ENCODE data around the gene PEDS1. TPM values are rescaled to one million over a fixed set of nuclear protein-coding genes. Genes with fewer than 3 reads are reported as not detected.
A peak's percentile ranks its signal among the peaks of the same experiment; 100 is the strongest.

Gene PEDS1
- total and polyA plus RNA-seq, 2 experiments from 2014 or later, result 53.9 to 55.7 TPM

DNA sequence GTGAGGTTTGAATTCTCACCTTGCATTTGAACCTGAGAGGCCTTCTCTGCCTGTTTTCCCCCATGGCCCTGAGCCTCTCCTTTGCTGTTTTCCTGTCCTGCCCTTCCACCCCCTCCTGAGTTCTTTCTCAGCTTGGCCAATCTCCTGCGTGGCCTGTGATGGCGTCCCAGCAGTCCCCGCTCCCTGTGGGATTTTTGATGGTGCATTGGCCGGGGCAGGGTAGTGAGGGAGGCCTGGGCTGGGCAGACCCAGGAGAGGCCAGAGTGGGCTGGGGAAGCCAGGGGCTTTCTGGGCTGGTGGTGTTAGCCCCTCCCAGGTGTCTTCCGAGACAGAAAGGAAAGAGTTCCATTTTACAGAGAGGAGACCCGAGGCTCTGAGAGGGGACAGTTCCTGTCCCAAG is 43.4 kb upstream of the PEDS1 start:
- H3K4me3 ChIP-seq, result no peak overlapping the region
- 82 to 87% methylated on average over 6 of the region's 6 CpGs for WGBS, 2 experiments (ENCODE audit: low coverage in 1 of 2, low lambda C conversion rate in 2 of 2, missing lambda C conversion rate in 2 of 2)
- peaks cover 12% of the 10 kb centered on the region for H3K4me1 ChIP-seq (ENCODE audit: insufficient read depth)
- no peak overlapping the region for H3K9ac ChIP-seq
- H3K4me2 ChIP-seq (ENCODE audit: unreplicated experiment), result no peak overlapping the region
- TF ChIP-seq EZH2 (IDR thresholded peaks at IDR 0.05; ENCODE audit: insufficient read depth, poor library complexity, severe bottlenecking) (no peak), EZH2phosphoT487 (IDR thresholded peaks at IDR 0.05; ENCODE audit: insufficient read depth, low read depth) (no peak)
- H3K27ac ChIP-seq, result no peak overlapping the region
- peaks cover 35% of the 10 kb centered on the region for H3K79me2 ChIP-seq (ENCODE audit: insufficient read depth)
- peaks cover 31% of the 10 kb centered on the region; the same call in 1 of the 2 replicates for H3K36me3 ChIP-seq (ENCODE audit: low read depth)
- H3F3A ChIP-seq (ENCODE audit: insufficient read depth), result peaks cover 44% of the 10 kb centered on the region
- no peaks in the 10 kb centered on the region for H3K9me2 ChIP-seq (ENCODE audit: insufficient read depth)
- in situ Hi-C loops (cut with MboI), result loop anchor here (25.0 kb wide), 1 partner anchor 540 kb away; the partner anchor contains the start of gene PARD6B
- H2AFZ ChIP-seq, result no peak overlapping the region
- no peaks in the 10 kb centered on the region for H3K27me3 ChIP-seq (replicated peaks; ENCODE audit: insufficient read depth)
- H4K20me1 ChIP-seq (ENCODE audit: insufficient read depth), result no peaks in the 10 kb centered on the region
- DNase-seq, result no peak
- no peaks in the 10 kb centered on the region for H3K9me3 ChIP-seq (ENCODE audit: low read depth)

DNA sequence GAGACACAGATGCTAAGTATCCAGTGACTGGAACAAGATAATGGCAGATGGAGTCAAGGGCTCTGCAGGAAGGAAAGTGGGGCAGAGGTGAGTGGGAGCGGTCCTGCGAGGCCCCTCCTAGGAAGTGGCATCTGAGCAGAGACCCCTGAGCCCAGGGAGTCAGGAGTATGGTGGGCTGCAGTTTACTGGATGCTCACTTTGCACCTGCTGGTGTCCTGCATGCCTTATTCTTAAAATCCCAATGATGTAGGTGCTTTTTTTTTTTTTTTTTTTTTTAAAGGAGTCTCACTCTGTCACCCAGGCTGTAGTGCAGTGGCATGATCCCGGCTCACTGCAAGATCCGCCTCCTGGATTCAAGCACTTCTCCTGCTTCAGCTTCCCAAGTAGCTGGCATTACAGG is 42.7 kb upstream of the PEDS1 start:
- peaks cover 31% of the 10 kb centered on the region; the same call in 1 of the 2 replicates for H3K36me3 ChIP-seq (ENCODE audit: low read depth)
- no peak overlapping the region for H3K27ac ChIP-seq
- H3K9me3 ChIP-seq (ENCODE audit: low read depth), result no peaks in the 10 kb centered on the region
- DNase-seq, result no peak
- H3K4me2 ChIP-seq (ENCODE audit: unreplicated experiment), result no peak overlapping the region
- WGBS, 2 experiments (ENCODE audit: low coverage in 1 of 2, low lambda C conversion rate in 2 of 2, missing lambda C conversion rate in 2 of 2), result 84 to 88% methylated on average over 4 of the region's 4 CpGs
- H2AFZ ChIP-seq, result no peak overlapping the region
- in situ Hi-C loops (cut with MboI), result loop anchor here (25.0 kb wide), 1 partner anchor 541 kb away; the partner anchor contains the start of gene PARD6B
- no peak overlapping the region for H3K4me3 ChIP-seq
- no peaks in the 10 kb centered on the region for H3K9me2 ChIP-seq (ENCODE audit: insufficient read depth)
- peaks cover 39% of the 10 kb centered on the region for H3K79me2 ChIP-seq (ENCODE audit: insufficient read depth)
- H3F3A ChIP-seq (ENCODE audit: insufficient read depth), result peaks cover 44% of the 10 kb centered on the region
- H3K9ac ChIP-seq, result no peak overlapping the region
- H3K27me3 ChIP-seq (replicated peaks; ENCODE audit: insufficient read depth), result no peaks in the 10 kb centered on the region
- TF ChIP-seq EZH2 (IDR thresholded peaks at IDR 0.05; ENCODE audit: insufficient read depth, poor library complexity, severe bottlenecking) (no peak), EZH2phosphoT487 (IDR thresholded peaks at IDR 0.05; ENCODE audit: insufficient read depth, low read depth) (no peak)
- H4K20me1 ChIP-seq (ENCODE audit: insufficient read depth), result no peaks in the 10 kb centered on the region
- H3K4me1 ChIP-seq (ENCODE audit: insufficient read depth), result peaks cover 12% of the 10 kb centered on the region

DNA sequence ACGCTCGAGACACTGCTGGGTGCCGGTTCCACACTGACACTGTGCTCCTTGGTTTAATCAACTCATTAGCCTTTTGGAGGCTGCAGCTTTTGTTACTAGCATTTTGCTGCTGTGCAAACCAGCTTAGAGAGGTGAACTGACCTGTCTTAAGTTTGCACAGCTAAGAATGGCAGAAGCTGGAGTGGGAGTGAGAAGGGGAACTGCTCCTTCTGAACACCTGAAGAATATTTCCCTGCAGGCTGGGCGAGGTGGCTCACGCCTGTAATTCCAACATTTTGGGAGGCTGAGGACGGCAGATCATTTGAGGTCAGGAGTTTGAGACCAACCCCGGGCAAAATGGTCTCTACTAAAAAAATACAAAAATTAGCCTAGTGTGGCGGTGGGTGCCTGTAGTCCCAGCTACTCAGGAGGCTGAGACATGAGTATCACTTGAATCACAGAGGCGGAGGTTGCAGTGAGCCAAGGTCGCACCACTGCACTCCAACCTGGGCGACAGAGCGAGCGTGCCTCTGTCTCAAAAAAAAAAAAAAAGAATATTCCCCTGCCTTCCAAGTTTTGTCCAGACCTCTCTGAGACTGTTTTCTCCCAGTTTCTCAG is 42.1 kb upstream of the PEDS1 start:
- in situ Hi-C loops (cut with MboI), result loop anchor here (25.0 kb wide), 1 partner anchor 542 kb away; the partner anchor contains the start of gene PARD6B

DNA sequence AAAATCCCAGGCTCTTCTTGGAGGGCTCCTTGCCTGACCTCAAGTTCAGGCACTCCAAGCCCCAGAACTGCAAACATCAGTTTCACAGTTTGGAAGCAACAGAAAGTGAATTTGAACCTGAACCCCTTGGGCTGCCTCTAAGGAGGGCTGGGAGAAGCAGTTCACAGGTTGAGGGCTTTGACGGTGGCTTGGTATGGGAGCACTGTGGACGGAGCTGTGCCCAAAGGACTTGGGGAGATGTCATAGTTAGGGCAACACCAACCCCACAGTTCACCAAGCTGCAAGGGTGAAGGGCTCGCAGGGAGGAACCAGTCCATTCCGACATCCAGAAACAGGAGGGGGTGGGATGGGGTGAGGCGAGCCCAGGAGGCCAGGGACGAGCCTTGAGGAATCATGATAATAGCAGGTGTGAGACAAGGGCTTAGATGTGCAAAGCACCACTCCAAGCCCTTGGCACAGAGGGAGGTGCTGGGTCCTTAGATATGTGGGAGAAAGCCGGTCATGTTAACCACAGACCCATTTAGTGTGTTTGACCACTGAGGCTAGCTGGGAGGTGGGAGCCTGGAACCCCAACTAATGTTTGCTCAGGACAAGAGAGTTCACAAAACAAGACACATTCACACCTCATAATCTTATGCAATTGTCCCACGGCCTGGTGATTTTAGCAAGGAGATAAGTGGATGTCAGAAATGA is 41.5 kb upstream of the PEDS1 start:
- Histone ChIP-seq H3K27ac (peak overlapping the region; percentile 98), H3K9me2 (ENCODE audit: insufficient read depth) (no peaks in the 10 kb centered on the region), H2AFZ (no peak overlapping the region), H3F3A (ENCODE audit: insufficient read depth) (peaks cover 44% of the 10 kb centered on the region), H3K4me3 (peak overlapping the region; percentile 92), H4K20me1 (ENCODE audit: insufficient read depth) (no peaks in the 10 kb centered on the region), H3K9me3 (ENCODE audit: low read depth) (no peaks in the 10 kb centered on the region), H3K4me1 (ENCODE audit: insufficient read depth) (peaks cover 12% of the 10 kb centered on the region), H3K9ac (peak overlapping the region; percentile 99), H3K36me3 (ENCODE audit: low read depth) (peaks cover 31% of the 10 kb centered on the region; the same call in 1 of the 2 replicates), H3K27me3 (replicated peaks; ENCODE audit: insufficient read depth) (no peaks in the 10 kb centered on the region), H3K79me2 (ENCODE audit: insufficient read depth) (peaks cover 39% of the 10 kb centered on the region), H3K4me2 (ENCODE audit: unreplicated experiment) (peak overlapping the region; percentile 99)
- 73 to 75% methylated on average over 8 of the region's 8 CpGs for WGBS, 2 experiments (ENCODE audit: low coverage in 1 of 2, low lambda C conversion rate in 2 of 2, missing lambda C conversion rate in 2 of 2)
- DNase-seq, result no peak
- in situ Hi-C loops (cut with MboI), result loop anchor here (25.0 kb wide), 1 partner anchor 542 kb away; the partner anchor contains the start of gene PARD6B
- TF ChIP-seq EZH2 (IDR thresholded peaks at IDR 0.05; ENCODE audit: insufficient read depth, poor library complexity, severe bottlenecking) (no peak), EZH2phosphoT487 (IDR thresholded peaks at IDR 0.05; ENCODE audit: insufficient read depth, low read depth) (no peak)

More for the DNA sequence above, 42.1 kb upstream of the PEDS1 start:
- Histone ChIP-seq H3K36me3 (ENCODE audit: low read depth) (peaks cover 31% of the 10 kb centered on the region; the same call in 1 of the 2 replicates), H3K9me3 (ENCODE audit: low read depth) (no peaks in the 10 kb centered on the region), H3K27me3 (replicated peaks; ENCODE audit: insufficient read depth) (no peaks in the 10 kb centered on the region), H4K20me1 (ENCODE audit: insufficient read depth) (no peaks in the 10 kb centered on the region), H3K4me3 (no peak overlapping the region), H2AFZ (no peak overlapping the region), H3K4me2 (ENCODE audit: unreplicated experiment) (no peak overlapping the region), H3F3A (ENCODE audit: insufficient read depth) (peaks cover 44% of the 10 kb centered on the region), H3K4me1 (ENCODE audit: insufficient read depth) (peaks cover 12% of the 10 kb centered on the region), H3K9me2 (ENCODE audit: insufficient read depth) (no peaks in the 10 kb centered on the region), H3K27ac (peak overlapping the region; percentile 98), H3K9ac (peak overlapping the region; percentile 19; the same call in 1 of the 2 replicates), H3K79me2 (ENCODE audit: insufficient read depth) (peaks cover 39% of the 10 kb centered on the region)
- DNase-seq, result no peak
- 82 to 88% methylated on average over 13 of the region's 13 CpGs for WGBS, 2 experiments (ENCODE audit: low coverage in 1 of 2, low lambda C conversion rate in 2 of 2, missing lambda C conversion rate in 2 of 2)
- no peak for TF ChIP-seq EZH2 (IDR thresholded peaks at IDR 0.05; ENCODE audit: insufficient read depth, poor library complexity, severe bottlenecking)
- no peak for TF ChIP-seq EZH2phosphoT487 (IDR thresholded peaks at IDR 0.05; ENCODE audit: insufficient read depth, low read depth)
